ENCODE results near the gene PTPRK. TPM values are rescaled to one million over a fixed set of nuclear protein-coding genes. Genes with fewer than 3 reads are reported as not detected.

PTPRK gene
- total and polyA plus RNA-seq, 2 donors (not counting 1 experiment from before 2014, with no cell fraction given) = 19.4 to 75.5 TPM

GRCh38 chr6:128241216-128241615, 279.2 kb downstream of the PTPRK start:
- DNase-seq (ENCODE audit: low read depth in 2 of 2) = no peak
- Histone ChIP-seq H3K36me3 (ENCODE audit: control insufficient read depth, insufficient read depth, low read length) (no peaks in the 10 kb centered on the region), H3K9me3 (ENCODE audit: control insufficient read depth, insufficient read depth, low read depth, low read length) (no peaks in the 10 kb centered on the region), H3K9ac (ENCODE audit: insufficient read depth, low read length) (no peak overlapping the region), H3K4me1 (ENCODE audit: control insufficient read depth, extremely low read depth, insufficient read depth, low read length) (no peaks in the 10 kb centered on the region), H3K27ac (ENCODE audit: insufficient read depth, low read length) (no peak overlapping the region), H3K4me2 (ENCODE audit: extremely low read depth, insufficient read depth, low read length) (no peak overlapping the region), H3K4me3 (replicated peaks in 1 of 4; ENCODE audit: control extremely low read depth in 1 of 4, insufficient read depth in 1 of 4, low read depth in 3 of 4, low read length in 4 of 4) (no peak overlapping the region), H4K20me1 (ENCODE audit: control insufficient read depth, extremely low read depth, insufficient read depth, low read length) (no peaks in the 10 kb centered on the region), H3K27me3 (ENCODE audit: control insufficient read depth, insufficient read depth, low read length) (no peaks in the 10 kb centered on the region), H2AFZ (ENCODE audit: low read length) (no peak overlapping the region), H3K79me2 (ENCODE audit: control insufficient read depth, insufficient read depth, low read length) (no peaks in the 10 kb centered on the region)
- TF ChIP-seq, protein P1, sequence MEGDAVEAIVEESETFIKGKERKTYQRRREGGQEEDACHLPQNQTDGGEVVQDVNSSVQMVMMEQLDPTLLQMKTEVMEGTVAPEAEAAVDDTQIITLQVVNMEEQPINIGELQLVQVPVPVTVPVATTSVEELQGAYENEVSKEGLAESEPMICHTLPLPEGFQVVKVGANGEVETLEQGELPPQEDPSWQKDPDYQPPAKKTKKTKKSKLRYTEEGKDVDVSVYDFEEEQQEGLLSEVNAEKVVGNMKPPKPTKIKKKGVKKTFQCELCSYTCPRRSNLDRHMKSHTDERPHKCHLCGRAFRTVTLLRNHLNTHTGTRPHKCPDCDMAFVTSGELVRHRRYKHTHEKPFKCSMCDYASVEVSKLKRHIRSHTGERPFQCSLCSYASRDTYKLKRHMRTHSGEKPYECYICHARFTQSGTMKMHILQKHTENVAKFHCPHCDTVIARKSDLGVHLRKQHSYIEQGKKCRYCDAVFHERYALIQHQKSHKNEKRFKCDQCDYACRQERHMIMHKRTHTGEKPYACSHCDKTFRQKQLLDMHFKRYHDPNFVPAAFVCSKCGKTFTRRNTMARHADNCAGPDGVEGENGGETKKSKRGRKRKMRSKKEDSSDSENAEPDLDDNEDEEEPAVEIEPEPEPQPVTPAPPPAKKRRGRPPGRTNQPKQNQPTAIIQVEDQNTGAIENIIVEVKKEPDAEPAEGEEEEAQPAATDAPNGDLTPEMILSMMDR (conservative IDR thresholded peaks at IDR 0.05 in 1 of 2, IDR thresholded peaks at IDR 0.05 in 1 of 2; ENCODE audit: low read depth in 1 of 2, low read length in 2 of 2) = no peak
- TF ChIP-seq EZH2 (IDR thresholded peaks at IDR 0.05; ENCODE audit: low read length, missing control alignments) = no peak

- H3K9ac ChIP-seq (ENCODE audit: insufficient read depth, low read length) = no peak overlapping the region
- no peaks in the 10 kb centered on the region for H3K36me3 ChIP-seq (ENCODE audit: control insufficient read depth, insufficient read depth, low read length)
- no peak for DNase-seq (ENCODE audit: low read depth in 2 of 2)
- no peaks in the 10 kb centered on the region for H3K4me1 ChIP-seq (ENCODE audit: control insufficient read depth, extremely low read depth, insufficient read depth, low read length)
- no peaks in the 10 kb centered on the region for H3K79me2 ChIP-seq (ENCODE audit: control insufficient read depth, insufficient read depth, low read length)
- H3K4me3 ChIP-seq (replicated peaks in 1 of 4; ENCODE audit: control extremely low read depth in 1 of 4, insufficient read depth in 1 of 4, low read depth in 3 of 4, low read length in 4 of 4) = no peak overlapping the region
- H3K27ac ChIP-seq (ENCODE audit: insufficient read depth, low read length) = no peak overlapping the region
- no peaks in the 10 kb centered on the region for H3K9me3 ChIP-seq (ENCODE audit: control insufficient read depth, insufficient read depth, low read depth, low read length)
- TF ChIP-seq EZH2 (IDR thresholded peaks at IDR 0.05; ENCODE audit: low read length, missing control alignments) = no peak
- TF ChIP-seq, protein P1 (conservative IDR thresholded peaks at IDR 0.05 in 1 of 2, IDR thresholded peaks at IDR 0.05 in 1 of 2; ENCODE audit: low read depth in 1 of 2, low read length in 2 of 2) = no peak
- no peaks in the 10 kb centered on the region for H4K20me1 ChIP-seq (ENCODE audit: control insufficient read depth, extremely low read depth, insufficient read depth, low read length)
- no peak overlapping the region for H3K4me2 ChIP-seq (ENCODE audit: extremely low read depth, insufficient read depth, low read length)
- H2AFZ ChIP-seq (ENCODE audit: low read length) = no peak overlapping the region
- H3K27me3 ChIP-seq (ENCODE audit: control insufficient read depth, insufficient read depth, low read length) = no peaks in the 10 kb centered on the region
Observed at GRCh38 chr6:128240024-128240428, 280.4 kb downstream of the PTPRK start.

GRCh38 chr6:128239146-128239545, 281.3 kb downstream of the PTPRK start:
- H3K79me2 ChIP-seq (ENCODE audit: control insufficient read depth, insufficient read depth, low read length) = no peaks in the 10 kb centered on the region
- no peaks in the 10 kb centered on the region for H3K27me3 ChIP-seq (ENCODE audit: control insufficient read depth, insufficient read depth, low read length)
- no peak overlapping the region for H2AFZ ChIP-seq (ENCODE audit: low read length)
- H3K4me1 ChIP-seq (ENCODE audit: control insufficient read depth, extremely low read depth, insufficient read depth, low read length) = no peaks in the 10 kb centered on the region
- no peak for DNase-seq (ENCODE audit: low read depth in 2 of 2)
- H4K20me1 ChIP-seq (ENCODE audit: control insufficient read depth, extremely low read depth, insufficient read depth, low read length) = no peaks in the 10 kb centered on the region
- H3K4me2 ChIP-seq (ENCODE audit: extremely low read depth, insufficient read depth, low read length) = no peak overlapping the region
- no peak overlapping the region for H3K4me3 ChIP-seq (replicated peaks in 1 of 4; ENCODE audit: control extremely low read depth in 1 of 4, insufficient read depth in 1 of 4, low read depth in 3 of 4, low read length in 4 of 4)
- no peak overlapping the region for H3K27ac ChIP-seq (ENCODE audit: insufficient read depth, low read length)
- H3K9ac ChIP-seq (ENCODE audit: insufficient read depth, low read length) = no peak overlapping the region
- no peaks in the 10 kb centered on the region for H3K9me3 ChIP-seq (ENCODE audit: control insufficient read depth, insufficient read depth, low read depth, low read length)
- no peaks in the 10 kb centered on the region for H3K36me3 ChIP-seq (ENCODE audit: control insufficient read depth, insufficient read depth, low read length)
- TF ChIP-seq EZH2 (IDR thresholded peaks at IDR 0.05; ENCODE audit: low read length, missing control alignments) = no peak
- TF ChIP-seq, protein P1 (conservative IDR thresholded peaks at IDR 0.05 in 1 of 2, IDR thresholded peaks at IDR 0.05 in 1 of 2; ENCODE audit: low read depth in 1 of 2, low read length in 2 of 2) = no peak

Measured in fibroblast of lung (primary cell).